Measurements from ENCODE around the gene TTC16. TPM values are rescaled to one million over a fixed set of nuclear protein-coding genes. Genes with fewer than 3 reads are reported as not detected.
A peak's percentile ranks its signal among the peaks of the same experiment; 100 is the strongest.

TTC16 gene
- total RNA-seq, 1 donor from 2014 or later, result 0.07 TPM

DNA sequence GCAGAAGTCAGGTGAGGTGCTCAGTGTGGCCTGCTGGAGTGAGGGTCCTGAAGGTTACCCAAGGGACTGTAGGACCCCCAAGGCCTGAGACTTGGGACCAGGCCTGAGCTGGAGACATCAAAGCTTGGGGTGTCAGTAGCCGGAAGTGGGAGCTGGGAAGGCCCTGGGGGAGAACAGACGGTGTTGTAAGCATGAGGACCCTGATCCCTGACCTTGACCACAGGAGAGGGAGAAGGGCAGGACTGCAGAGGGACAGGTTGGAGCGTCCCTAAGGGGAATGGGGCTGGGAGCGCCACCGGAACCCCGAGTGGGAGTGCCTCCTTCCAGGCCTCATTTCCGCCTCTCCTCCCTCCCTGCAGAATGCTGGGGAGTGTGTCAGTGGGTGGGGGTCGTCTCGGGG is 533 bp downstream of the TTC16 start:
- Mint-ChIP-seq H3K4me3 (peak overlapping the region; percentile 91), H3K36me3 (no peaks in the 10 kb centered on the region), H3K27me3 (ENCODE audit: low read depth) (peaks cover 3% of the 10 kb centered on the region), H3K9me3 (no peaks in the 10 kb centered on the region), H3K4me1 (peaks cover 12% of the 10 kb centered on the region), H3K27ac (peak overlapping the region; percentile 92)
- DNase-seq (ENCODE audit: low spot score in 2 of 2, unreplicated experiment in 2 of 2), result no peak
- TF ChIP-seq, protein P1, sequence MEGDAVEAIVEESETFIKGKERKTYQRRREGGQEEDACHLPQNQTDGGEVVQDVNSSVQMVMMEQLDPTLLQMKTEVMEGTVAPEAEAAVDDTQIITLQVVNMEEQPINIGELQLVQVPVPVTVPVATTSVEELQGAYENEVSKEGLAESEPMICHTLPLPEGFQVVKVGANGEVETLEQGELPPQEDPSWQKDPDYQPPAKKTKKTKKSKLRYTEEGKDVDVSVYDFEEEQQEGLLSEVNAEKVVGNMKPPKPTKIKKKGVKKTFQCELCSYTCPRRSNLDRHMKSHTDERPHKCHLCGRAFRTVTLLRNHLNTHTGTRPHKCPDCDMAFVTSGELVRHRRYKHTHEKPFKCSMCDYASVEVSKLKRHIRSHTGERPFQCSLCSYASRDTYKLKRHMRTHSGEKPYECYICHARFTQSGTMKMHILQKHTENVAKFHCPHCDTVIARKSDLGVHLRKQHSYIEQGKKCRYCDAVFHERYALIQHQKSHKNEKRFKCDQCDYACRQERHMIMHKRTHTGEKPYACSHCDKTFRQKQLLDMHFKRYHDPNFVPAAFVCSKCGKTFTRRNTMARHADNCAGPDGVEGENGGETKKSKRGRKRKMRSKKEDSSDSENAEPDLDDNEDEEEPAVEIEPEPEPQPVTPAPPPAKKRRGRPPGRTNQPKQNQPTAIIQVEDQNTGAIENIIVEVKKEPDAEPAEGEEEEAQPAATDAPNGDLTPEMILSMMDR (IDR thresholded peaks at IDR 0.05; ENCODE audit: unreplicated experiment), result no peak

DNA sequence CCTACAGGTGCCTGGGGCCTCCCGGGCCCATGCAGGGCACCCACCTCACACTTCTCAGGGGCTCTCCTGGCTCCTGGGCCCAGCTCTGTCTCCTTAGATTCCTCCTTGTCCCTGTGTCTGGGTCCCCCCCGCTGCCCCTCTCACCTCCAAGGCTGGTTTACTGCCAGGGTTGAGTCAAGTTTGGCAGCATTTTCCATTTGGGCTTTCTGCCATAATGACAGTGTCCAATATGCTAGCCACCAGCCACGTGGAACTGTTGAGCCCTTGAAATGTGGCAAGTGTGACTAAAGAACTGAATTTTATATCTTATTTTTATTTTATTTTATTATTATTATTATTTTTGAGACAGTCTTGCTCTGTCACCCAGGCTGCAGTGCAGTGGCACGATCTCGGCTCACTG is 1.9 kb downstream of the TTC16 start:
- no peak overlapping the region for H3K4me3 Mint-ChIP-seq
- DNase-seq (ENCODE audit: low spot score in 2 of 2, unreplicated experiment in 2 of 2), result no peak
- TF ChIP-seq, protein P1 (IDR thresholded peaks at IDR 0.05; ENCODE audit: unreplicated experiment), result no peak
- H3K27me3 Mint-ChIP-seq (ENCODE audit: low read depth), result peaks cover 3% of the 10 kb centered on the region
- H3K27ac Mint-ChIP-seq, result no peak overlapping the region
- no peaks in the 10 kb centered on the region for H3K36me3 Mint-ChIP-seq
- H3K4me1 Mint-ChIP-seq, result peaks cover 12% of the 10 kb centered on the region
- H3K9me3 Mint-ChIP-seq, result no peaks in the 10 kb centered on the region

DNA sequence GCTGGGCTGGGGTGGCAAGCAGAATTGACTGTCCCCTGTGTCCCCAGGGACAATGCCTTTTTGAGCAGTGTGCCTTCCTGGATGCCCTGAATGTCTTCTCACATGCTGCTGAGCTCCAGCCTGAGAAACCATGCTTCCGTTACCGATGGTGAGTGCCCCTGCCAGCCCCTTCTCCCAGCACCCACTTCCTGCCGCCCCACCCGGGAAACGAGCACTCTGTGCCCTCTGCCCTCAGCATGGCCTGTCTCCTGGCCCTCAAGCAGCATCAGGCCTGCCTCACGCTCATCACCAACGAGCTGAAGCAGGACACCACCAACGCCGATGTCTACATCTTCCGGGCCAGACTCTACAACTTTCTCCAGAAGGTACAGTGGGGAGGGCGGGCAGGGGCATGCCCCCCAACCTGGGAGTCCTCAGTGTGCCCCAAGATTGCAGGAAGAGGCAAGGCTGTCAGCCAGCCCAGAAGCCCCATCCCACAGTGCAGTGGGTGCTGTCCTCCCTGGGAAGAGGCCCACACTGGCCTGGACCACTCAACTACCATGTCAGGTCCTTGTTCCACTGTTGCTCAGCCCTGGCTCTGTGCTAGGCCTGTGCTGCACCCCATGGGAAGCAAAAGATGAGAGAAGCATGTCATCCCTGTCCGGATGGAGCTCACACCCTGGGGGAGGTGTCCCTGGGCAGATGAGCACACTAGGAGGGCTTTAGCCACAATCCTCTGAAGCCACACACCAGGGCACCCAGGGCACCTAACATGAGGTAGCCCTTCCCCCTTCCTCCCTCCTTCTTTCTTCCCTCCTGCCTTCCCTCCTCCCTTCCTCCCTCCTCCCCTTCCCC is 4.4 kb downstream of the TTC16 start:
- H3K4me3 Mint-ChIP-seq, result no peak overlapping the region
- TF ChIP-seq, protein P1 (IDR thresholded peaks at IDR 0.05; ENCODE audit: unreplicated experiment), result no peak
- H3K9me3 Mint-ChIP-seq, result no peaks in the 10 kb centered on the region
- peaks cover 3% of the 10 kb centered on the region for H3K27me3 Mint-ChIP-seq (ENCODE audit: low read depth)
- peaks cover 8% of the 10 kb centered on the region for H3K4me1 Mint-ChIP-seq
- DNase-seq (ENCODE audit: low spot score in 2 of 2, unreplicated experiment in 2 of 2), result no peak
- no peak overlapping the region for H3K27ac Mint-ChIP-seq
- no peaks in the 10 kb centered on the region for H3K36me3 Mint-ChIP-seq

DNA sequence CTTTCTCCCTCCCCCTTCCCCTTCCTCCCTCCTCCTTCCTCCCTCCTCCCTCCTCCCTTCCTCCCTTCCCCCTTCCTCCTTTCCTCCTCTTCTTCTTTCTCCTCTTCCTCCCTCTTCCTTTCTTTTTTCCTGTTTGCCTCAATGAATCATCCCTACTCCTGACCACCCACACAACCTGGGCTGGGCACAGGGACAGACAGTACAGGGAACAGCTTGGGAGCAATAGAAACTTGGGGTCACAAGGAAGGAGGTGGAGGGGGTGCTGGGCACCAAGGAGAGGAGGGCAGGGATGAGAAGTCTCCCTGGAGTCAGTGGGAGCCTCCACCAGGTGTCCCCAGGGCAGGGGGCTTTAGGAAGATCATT is 5.0 kb downstream of the TTC16 start:
- H3K36me3 Mint-ChIP-seq, result no peaks in the 10 kb centered on the region
- peaks cover 6% of the 10 kb centered on the region for H3K4me1 Mint-ChIP-seq
- no peaks in the 10 kb centered on the region for H3K9me3 Mint-ChIP-seq
- no peak overlapping the region for H3K4me3 Mint-ChIP-seq
- no peak overlapping the region for H3K27ac Mint-ChIP-seq
- peaks cover 3% of the 10 kb centered on the region for H3K27me3 Mint-ChIP-seq (ENCODE audit: low read depth)
- TF ChIP-seq, protein P1 (IDR thresholded peaks at IDR 0.05; ENCODE audit: unreplicated experiment), result no peak
- DNase-seq (ENCODE audit: low spot score in 2 of 2, unreplicated experiment in 2 of 2), result no peak

DNA sequence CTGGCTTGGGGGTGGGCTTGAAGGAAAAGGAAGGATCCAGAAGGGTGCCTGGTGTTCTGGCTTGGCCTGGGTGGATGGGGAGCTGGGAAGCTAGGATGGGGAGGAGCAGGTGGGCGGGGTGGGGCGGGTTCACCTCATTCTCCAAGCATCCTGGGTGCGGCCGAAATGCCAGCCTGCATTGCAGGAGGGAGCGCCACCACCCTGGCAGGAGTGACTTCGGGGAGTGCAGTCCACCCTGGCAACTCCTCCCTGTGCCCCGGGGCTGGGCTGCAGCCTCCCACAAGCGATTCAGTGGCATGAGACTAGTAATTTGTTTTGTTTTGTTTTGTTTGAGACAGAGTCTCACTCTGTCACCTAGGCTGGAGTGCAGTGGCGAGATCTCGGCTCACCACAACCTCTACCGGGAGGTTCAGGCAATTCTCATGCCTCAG is 5.5 kb downstream of the TTC16 start:
- Mint-ChIP-seq H3K9me3 (no peaks in the 10 kb centered on the region), H3K36me3 (no peaks in the 10 kb centered on the region), H3K27me3 (ENCODE audit: low read depth) (peaks cover 3% of the 10 kb centered on the region), H3K4me1 (no peaks in the 10 kb centered on the region), H3K4me3 (no peak overlapping the region), H3K27ac (no peak overlapping the region)
- TF ChIP-seq, protein P1 (IDR thresholded peaks at IDR 0.05; ENCODE audit: unreplicated experiment), result no peak
- DNase-seq (ENCODE audit: low spot score in 2 of 2, unreplicated experiment in 2 of 2), result no peak
